GM13977 (cell line): ENCODE results near the gene SCGB2A2.

Experiments used
- DNase-seq: peaks from one replicate; pipeline ENCODE4 v3.0.0; 2012; ENCODE audit warnings: low spot score
- in situ Hi-C: fragments of 300-500 bp; cut with MboI; formaldehyde crosslinking; loops from one replicate; pipeline ENCODE4 v1.12.0; 2022; ENCODE audit warnings: low sequenced_read_pairs, low pct_unique_long_range_greater_than_20kb, mixed read lengths, inconsistent platforms; ENCODE audit not compliant: unreplicated experiment
- TF ChIP-seq, protein P1 (sequence below): IDR thresholded peaks from 2 replicates; pipeline ENCODE4 v1.5.1; 2012; ENCODE audit warnings: mild to moderate bottlenecking, control low read depth; ENCODE audit not compliant: insufficient read depth; ENCODE audit errors: extremely low read depth, missing control alignments

The SCGB2A2 gene

DNA sequence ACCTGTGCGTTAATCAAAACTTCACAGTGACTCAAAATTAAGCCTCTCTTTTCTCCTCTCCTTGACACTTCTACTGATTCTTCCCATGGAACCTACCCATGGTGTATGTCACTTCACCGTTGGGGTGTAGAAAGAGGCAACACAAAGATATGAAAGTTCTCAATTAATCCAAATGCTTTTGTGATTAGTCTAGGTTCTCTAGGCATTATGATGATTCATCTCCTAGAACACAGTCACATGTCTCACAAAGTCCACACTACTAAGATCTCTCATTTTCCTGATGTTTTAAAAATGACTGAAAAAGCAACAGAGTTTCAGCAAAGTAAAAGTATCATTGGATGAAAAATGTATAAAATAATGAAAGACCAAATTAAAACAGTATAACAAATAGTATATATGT, 13.7 kb upstream of the SCGB2A2 start:
- TF ChIP-seq, protein P1, sequence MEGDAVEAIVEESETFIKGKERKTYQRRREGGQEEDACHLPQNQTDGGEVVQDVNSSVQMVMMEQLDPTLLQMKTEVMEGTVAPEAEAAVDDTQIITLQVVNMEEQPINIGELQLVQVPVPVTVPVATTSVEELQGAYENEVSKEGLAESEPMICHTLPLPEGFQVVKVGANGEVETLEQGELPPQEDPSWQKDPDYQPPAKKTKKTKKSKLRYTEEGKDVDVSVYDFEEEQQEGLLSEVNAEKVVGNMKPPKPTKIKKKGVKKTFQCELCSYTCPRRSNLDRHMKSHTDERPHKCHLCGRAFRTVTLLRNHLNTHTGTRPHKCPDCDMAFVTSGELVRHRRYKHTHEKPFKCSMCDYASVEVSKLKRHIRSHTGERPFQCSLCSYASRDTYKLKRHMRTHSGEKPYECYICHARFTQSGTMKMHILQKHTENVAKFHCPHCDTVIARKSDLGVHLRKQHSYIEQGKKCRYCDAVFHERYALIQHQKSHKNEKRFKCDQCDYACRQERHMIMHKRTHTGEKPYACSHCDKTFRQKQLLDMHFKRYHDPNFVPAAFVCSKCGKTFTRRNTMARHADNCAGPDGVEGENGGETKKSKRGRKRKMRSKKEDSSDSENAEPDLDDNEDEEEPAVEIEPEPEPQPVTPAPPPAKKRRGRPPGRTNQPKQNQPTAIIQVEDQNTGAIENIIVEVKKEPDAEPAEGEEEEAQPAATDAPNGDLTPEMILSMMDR = no peak
- DNase-seq = no peak
- in situ Hi-C loops = no loop called here

DNA sequence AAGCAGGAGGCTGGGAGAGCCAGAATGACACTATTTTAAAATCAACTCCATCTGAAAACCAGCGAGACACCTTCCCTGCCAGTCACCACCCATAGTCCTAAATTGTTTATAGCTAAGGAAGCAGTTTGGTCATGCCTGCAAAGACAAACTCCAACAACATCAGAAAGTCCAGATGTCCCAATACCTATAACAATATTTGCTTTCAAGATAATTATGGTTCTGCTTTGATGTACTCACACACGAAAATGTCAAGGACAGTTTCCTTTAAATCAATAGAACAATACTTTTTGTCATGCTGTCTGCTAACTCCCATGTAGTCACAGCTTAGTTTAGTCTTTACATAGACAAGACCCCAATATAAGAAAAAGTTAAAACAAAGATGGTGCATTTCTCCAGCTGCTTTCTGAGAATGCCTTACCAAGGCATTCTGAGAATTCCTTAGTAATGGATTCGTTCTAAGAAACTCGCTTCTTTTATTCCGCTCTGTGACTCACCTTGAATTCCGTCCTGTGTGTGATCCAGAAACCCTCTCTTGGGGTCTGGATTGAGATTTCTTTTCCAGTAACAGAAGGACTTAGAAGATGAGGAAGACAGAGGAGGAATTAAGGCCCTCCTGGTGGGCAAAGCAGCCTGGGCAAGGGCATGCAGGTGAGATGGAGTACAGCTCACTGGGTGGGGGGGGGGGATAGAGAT, 9.6 kb upstream of the SCGB2A2 start:
- in situ Hi-C loops = no loop called here
- DNase-seq = no peak
- TF ChIP-seq, protein P1 = no peak

DNA sequence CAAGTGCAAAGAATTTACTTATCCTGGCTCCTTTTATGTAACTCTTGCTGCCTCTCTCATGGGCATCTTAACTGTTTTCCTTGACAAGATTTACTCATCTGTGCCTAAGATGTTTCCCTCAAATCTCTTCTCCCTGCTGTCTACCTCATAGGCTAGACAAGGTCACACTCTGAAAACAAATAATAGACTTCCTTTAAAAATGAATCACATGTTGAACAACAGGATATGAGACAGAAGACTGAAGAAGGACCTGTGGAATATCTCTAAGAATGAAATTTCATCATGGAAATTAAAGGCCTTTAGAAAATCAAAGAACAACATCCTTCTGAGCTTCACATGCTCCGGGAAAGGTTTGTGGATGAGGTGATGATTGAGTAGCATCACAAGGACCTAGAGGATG, 6.0 kb upstream of the SCGB2A2 start:
- TF ChIP-seq, protein P1 = no peak

DNA sequence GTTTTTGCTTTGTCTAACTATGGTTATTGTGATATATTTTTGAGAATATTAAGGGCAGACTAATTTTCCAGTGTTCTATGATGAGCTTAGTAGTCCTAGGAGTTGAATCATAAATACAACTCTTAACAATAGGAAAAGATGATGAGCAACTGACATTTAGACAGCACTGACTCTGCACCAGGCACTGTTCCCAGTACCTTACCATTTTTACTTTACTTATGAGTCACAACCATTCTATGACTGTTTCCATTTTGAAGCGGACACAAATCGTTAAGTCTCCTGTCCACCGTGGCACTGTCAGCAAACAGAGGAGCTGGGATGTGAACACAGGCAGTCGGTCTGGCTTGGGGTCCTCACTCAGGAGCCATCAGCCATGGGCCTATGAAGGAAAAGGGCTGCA, 3.4 kb upstream of the SCGB2A2 start:
- no peak for DNase-seq
- in situ Hi-C loops = no loop called here
- TF ChIP-seq, protein P1 = no peak

More for the DNA sequence above, 6.0 kb upstream of the SCGB2A2 start:
- DNase-seq = no peak
- in situ Hi-C loops = no loop called here

DNA sequence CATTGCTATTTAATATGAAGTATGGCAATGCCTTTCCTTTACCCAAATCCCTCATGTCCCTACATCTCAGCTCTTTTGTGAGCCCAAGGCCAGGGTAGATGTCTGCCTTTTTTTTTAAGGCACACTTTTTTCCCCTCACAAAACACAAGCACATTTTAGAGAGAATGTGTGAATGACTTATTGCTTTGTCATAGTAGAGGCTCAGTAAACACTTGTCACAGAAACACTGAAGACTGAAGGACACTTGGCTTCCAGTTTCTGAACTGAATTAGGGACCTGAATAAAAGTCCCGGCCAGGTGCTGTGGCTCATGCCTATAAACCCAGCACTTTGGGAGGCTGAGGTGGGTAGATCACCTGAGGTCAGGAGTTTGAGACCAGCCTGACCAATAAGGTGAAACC, 2.9 kb upstream of the SCGB2A2 start:
- DNase-seq = no peak
- TF ChIP-seq, protein P1 = no peak
- in situ Hi-C loops = no loop called here

DNA sequence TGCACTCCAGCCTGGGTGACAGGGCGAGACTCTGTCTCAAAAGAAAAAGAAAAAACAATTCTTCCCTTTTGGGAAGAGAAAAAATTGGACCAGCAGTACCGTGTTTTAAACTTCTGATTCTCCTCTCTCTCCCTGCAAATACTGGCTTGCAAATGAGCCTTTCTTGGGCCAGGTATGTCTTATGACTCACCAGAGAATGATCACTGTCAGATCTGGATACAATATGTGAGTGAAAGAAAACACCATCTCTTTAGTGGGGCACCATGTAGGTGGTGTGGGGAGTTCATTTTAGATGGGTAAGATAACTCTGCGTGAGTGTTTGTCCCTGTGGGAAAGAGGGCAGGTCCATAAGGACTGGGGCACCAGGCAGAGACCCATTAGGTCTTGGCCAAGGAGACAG, 2.4 kb upstream of the SCGB2A2 start:
- TF ChIP-seq, protein P1 = no peak
- in situ Hi-C loops = no loop called here
- DNase-seq = no peak
